GM21825 (cell line): ENCODE data around the gene KAT2A.

Experiments
- ATAC-seq: cut with Tn5 transposase; IDR thresholded peaks from one replicate; pipeline ENCODE4 v1.9.1; 2021; ENCODE audit warnings: mild to moderate bottlenecking, moderate library complexity; ENCODE audit not compliant: unreplicated experiment

The KAT2A gene

DNA sequence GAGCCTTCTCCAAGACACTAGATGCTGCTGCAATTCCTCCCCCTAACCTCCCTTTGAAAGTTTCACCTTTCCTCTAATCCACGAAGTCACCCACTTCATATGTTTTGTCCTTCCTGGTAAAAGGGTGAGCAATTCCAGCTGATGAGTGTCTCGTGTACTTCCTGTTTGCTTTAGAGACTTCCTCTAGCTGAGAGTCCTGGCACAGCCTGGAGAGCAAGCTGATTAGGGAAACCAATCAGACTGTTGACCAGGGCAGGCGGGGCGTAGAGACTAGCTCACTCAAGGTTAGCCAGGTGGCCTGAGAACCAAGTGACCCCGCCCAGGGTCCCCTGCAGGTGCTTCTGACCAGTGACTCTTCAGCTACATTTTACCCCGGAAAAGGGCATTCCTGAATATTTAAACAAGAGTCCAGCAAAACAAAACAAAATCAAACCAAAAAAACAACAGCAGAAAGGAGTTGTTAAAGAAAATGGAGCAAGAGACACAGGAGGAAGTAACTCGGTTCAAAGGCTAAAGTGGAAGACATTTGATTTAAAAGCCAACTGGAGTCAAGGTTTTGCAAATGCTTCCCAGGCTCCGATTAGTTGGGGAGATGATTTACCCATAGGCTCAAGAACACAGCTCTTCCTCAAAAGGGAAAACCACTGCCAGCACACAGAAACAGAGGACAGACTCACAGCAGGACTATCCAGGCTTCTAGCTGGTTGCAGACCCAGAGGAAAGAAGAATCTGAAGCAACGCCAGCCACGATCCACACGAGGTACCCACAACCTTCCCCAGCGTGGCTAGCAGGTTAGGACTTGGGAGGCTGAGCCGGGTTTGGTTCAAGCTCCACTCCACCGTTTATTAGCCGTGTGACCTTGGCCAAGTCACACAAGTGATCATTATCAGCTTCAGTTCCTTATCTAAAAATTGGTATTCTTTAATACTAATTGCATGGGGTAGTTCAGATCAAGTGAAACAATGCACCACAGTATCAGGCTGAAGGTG lies 14.8 kb upstream of the KAT2A start:
- no peak for ATAC-seq

DNA sequence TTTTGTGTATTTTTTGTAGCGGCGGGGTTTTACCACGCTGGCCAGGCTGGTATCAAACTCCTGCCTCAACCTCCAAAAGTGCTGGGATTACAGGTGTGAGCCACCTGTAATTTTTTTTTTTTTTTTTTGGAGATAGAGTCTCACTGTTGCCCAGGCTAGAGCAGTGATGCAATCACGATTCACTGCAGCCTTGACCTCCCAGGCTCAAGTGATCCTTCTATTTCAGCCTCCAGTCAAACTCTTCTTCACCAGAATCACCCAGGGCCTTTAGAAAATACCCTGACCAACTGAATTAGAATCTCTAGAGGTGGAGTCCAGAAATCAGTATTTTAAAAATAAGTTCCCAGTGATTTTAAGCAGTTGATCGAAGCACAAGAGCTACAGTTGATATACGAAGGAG lies 14.0 kb upstream of the KAT2A start:
- ATAC-seq = no peak

DNA sequence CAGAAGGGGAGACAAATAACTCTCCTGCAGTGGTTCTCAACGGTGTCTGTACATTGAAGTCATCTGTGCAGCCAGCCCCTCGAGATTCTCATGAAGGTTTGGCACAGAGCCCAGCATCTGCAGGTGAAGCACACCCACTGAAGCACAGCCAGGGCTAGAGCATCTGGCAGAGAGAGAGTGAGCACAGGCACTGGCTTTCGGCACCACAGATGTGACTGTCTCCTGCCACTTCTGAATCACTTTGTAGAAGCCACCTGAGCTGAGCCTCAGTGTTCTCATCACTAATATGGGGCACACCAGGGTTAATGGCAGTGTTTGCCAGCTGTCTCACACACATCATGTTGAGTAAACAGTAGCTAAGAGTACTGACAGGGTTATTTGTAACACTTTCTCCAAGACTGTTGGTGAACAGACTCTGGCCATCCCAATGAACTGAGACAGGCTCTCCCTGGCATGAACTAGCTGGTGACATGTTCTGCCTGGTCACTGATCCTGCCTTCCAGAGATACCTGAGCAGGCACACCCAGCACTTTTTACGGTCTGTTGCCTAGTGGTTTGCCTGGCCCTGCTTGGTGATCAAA lies 12.4 kb upstream of the KAT2A start:
- peak; percentile 44 for ATAC-seq

DNA sequence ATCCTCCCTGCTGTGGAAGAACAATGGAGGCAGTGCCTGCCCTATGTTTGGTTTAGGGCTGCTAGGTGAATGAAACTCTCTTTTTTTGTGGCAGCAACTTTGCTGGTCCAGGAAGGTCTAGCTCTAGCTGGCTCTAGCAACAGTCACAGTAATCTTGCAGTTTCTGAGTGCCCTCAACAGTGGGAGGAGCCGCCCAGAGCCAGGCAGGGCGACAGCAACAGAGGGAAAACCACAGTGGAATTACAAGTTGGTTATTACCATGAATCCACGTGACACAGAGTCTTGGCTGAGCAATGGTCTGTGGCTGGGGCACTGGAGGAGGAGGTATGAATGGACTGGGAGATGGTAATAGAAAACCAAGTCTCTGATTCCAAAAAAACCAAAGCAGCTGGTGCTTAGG lies 11.8 kb upstream of the KAT2A start:
- ATAC-seq = peak; percentile 37

DNA sequence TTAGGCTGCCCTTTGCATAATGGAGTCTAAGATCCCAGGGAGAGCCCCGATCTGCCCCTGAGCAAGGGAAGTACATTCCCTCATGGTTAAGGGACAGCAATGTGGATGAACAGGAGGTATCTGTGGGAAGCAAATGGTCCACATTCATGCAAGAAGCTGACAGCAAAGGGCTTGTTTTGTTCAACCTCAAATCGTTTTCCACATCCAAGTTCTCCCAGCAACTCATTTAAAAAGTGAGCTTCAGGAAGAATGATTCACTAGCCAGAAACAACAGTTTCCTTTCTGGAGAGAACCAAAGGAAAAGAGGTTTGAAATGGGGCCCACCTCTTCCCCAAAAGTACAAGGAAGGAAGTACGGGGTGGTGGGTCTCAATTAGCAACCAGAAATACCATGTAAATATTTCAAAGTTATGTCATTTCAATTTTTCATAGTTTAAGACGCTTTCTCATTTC lies 10.8 kb upstream of the KAT2A start:
- ATAC-seq = no peak

DNA sequence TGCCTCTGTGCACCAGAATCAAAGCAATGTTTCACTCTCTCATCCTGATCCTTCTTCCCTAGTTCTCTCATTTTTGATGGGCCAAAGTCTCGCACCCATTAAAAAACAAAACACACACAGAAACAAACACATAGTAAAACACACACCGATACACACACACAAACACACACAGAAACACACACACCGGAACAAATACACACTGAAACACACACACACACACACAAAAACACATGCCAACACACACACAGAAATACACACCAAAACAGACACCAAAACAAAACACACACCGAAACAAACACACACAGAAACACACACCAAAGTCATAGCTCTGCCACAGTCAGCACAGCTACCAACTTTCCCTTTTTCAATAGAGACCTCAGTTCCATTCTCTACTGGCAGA lies 10.1 kb upstream of the KAT2A start:
- ATAC-seq = no peak

DNA sequence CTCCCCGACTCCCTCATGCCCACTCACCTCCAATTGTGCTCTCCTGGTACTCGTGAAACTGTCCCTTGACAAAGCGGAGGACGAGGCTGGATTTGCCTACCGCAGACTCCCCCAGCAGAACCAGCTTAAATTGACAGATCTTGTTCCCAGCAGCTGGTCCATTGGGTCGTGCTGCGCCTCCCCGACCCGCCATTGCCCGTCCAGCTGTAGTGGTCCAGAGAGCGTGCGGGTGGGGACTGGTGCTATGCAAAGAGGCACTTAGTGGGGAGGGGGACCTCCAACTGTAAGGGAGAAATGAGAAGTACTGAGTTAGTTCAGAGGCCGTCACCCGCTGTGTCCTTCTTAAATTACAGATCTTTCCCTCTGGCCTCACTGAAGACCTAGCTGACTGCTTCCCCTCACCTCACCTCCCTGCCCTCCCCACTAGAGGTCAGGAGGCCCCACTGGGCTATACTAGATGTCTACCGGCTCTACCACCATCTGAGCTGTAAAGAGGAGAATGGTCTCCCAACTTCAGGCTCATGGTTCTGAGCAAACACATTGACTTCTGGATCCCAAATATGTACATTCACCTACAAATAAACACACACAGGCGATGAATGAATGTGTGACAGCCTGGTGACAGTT lies 9.3 kb upstream of the KAT2A start:
- ATAC-seq = no peak

DNA sequence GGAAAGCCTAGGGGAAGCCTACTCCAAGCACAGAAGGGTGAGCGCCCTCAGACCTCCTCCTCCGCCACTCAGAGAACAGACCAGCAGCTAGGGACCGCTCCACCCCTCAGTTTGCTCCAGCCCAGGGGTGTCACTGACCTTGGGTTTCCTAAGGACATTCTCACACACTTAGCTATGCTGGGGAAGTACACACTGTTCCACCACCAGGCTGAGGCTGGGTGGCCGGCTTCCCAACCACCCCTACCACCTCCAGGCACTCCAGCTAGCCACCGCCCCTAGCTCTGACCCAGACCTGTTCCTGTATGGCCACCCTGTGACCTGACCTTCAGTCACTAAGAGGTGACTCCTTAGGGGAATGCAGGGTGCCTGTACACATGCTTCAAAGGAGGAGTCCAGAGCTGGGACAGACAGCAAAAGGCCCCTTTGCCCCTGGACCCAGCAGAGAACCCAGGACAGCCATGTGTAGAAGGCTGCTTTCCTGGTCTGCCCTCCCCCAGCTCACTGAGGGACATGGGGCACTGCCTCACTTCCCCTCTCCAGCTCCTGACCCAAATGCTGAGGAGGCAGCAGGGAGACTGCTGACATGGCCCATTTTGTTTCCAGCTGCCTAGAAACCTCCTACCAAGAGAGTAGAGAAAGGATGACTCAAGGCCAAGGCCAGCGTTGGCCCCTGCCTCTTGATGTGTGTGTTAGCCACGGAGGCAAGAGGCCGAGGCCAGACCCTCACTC lies 8.1 kb upstream of the KAT2A start:
- no peak for ATAC-seq

DNA sequence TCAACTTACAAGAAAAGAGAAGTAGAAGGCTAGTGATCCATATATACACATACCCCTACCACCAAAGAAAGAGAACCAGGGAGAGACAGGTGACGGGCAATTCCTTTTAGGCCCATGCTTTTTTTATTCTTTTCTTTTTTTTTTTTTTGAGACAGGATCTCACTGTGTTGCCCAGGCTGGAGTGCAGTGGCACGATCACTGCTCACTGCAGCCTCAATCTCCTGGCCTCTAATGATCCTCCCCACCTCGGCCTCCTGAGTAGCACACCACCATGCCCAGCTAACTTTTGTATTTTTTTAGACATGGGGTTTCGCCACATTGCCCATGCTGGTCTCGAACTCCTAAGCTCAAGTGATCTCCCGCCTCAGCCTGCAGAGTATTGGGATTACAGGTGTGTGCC lies 6.2 kb upstream of the KAT2A start:
- ATAC-seq = no peak

DNA sequence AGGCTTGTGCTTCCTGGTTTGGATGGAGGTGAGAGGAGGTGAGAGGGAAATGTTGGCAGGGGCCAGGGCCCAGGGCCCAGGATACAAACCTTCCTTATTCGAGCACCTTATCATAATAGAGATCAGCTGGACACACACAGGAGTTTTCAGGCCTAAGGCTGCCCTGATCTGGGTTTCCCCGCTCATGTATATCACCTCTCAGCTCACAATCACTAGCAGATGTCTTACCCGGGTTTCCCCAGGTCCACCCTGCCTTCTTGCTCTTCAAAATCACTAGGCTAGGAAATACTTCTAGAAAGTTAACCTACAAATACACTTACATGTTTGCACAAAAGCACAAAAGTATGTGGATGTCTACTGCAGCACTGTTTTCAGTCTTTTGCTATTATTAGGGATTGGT lies 5.7 kb upstream of the KAT2A start:
- ATAC-seq = no peak

DNA sequence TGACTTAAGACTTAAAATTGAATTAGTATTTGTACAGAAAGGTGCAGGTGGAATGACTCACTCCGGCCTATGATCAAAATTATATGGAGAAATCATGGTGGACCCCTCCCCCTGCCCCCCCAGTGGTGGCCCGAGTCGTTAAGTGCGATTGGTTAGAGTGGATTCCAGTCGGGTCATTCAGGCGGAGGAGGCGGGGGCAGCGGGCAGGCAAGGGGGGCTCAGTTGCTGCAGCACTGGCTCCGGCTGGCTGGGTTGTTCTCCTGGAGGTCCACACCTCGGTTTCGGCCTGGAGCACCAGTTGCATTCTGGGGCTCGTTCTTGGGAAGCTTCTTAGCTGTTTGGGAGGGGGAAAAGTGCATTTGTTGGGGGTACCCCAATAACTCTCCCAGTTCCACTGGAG lies 4.4 kb upstream of the KAT2A start:
- no peak for ATAC-seq

DNA sequence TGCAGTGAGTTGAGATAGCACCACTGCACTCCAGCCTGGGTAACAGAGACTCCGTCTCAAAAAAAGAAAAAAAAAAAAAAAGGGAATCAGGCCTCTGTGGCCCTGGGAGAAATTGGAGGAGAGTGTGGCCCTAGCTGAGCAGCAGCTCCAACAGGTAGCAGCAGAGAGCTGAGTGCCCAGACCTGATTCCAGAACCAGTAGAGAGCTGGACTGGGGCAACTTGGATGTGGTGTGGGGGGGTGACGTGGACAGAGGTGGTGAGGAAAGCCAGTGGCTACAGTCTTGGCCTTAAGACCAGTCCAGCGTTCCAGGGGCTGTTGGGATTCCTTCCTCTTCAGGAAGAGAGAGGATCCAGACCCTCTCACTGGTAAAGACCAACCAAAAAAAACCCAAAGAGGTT lies 3.1 kb upstream of the KAT2A start:
- ATAC-seq = no peak

DNA sequence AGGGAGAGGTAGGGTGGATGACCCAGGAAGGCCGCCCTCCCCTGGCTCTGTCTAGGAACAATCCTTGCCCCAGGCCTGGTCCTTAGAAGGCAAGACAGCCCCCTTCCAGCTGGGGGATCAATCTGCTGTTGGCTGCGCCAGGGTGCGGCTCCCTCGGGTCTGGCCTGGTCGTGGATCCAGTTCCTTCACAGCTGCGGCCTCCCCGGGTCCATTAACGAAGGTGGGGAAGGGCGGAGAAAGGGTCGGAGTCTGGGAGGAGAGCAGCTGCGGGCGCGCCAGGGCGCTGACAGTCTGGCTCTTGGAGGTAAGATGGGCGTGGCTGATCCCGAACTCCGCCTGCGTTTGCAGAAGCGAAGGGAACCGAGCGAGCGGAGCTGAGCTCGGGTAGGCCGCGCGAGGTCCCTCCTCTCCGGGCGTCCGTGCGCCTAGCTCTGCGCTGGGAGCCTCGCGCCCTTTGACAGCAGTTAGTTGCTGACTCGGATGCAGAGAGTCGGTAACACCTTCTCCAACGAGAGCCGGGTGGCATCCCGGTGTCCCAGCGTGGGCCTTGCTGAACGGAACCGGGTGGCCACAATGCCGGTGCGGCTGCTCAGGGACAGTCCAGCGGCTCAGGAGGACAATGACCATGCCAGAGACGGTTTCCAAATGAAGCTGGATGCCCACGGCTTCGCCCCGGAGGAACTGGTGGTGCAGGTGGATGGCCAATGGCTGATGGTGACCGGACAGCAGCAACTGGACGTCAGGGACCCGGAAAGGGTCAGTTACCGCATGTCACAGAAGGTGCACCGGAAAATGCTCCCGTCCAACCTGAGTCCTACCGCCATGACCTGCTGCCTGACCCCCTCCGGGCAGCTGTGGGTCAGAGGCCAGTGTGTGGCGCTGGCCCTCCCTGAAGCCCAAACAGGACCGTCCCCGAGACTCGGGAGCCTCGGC lies 1.5 kb upstream of the KAT2A start, which contains the start of gene HSPB9:
Gene HSPB9 (plus strand): TSS at position 434 of the 933 bp plus-strand sequence. CDS start 47 bp downstream, at position 481.
- no peak for ATAC-seq

DNA sequence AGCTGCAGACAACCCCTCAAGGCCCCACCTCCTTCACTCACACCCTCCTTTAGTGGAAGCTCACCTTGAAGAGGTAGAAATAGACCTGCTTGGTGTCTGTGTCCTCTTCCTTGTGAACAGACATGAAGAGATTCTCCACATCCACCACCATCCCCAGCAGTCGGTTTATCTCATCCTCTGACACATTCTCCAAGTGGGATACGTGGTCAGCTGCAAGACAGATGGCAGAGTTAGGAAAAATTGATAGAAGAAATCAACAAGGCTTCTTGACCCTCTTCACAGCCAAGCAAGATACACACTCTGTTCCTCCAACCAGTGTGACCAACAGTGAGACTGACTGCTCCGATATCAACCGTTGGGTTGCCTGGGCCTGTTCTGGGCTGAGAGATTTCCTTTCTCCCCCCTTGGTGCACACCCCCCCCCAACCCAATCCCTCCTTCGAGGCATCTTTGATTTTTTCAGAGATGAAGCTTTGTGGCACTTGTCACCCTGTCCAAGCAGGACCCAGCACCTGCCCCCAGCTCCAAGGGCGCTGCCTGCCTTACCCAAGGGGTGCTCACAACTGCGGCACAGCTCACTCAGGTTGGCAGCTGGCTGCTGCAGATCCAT lies 902 bp downstream of the KAT2A start:
- ATAC-seq = no peak

DNA sequence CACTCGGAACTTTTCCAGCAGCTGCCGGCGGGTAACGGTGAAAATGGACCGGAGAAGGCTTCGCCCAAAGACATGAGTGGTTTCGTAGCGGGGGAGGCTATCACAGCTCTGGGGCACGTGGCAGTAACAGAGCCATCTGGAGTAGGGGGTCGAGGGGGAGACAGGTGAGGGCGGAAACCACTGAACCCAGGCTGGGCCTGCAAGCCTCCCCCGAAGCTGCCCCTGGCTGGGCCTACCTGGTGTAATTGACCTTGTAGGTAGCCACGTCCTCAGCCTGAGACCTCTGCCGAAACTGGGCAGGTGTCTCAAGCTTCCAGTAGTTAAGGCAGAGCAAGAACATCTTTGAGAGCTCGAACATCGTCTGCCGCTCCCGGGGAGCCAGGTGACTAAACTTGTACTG lies 1.9 kb downstream of the KAT2A start:
- no peak for ATAC-seq

DNA sequence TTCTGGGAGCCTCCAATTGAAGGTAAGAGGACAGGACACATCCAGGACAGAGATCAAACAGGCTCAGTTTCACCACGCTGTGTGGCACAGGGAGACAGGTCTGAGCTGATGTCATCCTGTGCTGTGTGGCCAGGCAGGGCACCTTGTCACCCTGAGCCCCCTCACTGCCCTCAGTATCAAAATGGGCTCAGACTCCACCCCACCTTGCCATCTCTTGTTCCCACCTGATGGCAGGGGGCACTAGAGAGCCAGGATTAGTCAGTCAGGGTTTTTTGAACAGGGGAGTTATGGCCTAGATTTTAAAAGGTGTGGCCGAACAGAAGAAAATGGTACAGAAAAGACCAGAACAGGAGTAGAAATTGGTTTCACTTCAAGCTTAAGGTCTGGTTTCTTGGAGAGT lies 2.6 kb downstream of the KAT2A start:
- ATAC-seq = no peak

DNA sequence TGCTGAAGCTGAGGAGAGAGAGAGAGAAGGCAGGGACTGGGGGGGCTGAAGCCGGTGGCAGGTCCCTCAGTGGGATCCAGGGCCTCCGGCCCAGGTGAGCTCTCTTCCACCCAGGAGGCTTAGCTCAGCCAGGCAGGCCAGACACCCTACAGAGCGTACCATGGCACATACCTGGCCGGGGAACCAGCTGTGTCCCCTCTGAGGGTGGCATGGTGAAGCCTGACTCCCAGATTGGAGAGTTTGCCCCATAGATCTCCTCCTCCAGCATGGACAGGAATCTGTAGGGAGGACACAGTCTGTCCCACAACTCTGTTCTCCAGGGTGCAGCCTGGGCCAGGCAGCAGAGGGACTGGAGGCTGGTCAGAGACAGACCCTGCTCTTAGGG lies 3.0 kb downstream of the KAT2A start:
- ATAC-seq = no peak

DNA sequence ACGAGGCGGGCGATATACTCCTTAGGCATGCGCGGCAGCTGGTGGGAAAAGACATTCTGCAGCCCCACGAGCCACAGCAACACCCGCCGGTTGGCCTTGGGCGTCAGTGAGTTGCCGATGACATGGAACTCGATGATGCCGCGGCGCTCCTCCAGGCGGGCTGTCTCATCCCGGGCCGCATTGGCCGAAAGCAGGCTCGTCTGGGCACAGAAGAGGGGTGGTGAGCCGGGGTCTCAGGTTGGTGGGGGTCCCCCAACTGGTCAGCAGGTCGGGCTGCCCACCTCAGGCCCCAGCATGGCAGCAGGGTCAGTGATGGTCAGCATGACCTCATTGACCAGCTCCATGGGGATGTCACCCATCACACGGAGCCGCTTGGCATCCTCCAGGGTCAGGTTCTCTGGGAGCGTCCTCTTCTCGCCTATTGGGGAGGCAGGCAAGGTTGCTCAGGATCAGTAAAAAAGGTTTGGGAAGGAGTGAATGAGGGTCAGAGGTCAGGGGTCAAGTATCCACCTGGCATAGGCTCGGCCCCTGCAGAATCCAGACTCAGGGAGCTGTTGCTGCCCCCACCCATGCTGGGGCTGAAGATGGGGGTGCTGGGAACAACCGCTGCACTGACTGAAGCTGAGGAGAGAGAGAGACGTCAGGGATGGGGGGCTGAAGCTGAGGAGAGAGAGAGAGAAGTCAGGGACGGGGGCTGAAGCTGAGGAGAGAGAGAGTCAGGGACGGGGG lies 3.6 kb downstream of the KAT2A start:
- ATAC-seq = no peak
